Calu3 (cell line): ENCODE results near the gene USP10. TPM values are rescaled to one million over a fixed set of nuclear protein-coding genes. Genes with fewer than 3 reads are reported as not detected.
A peak's percentile ranks its signal among the peaks of the same experiment; 100 is the strongest.

Experiments
- BruUV-seq: library from RNA; stranded (reverse); fragments of 400-500 nt; replicated peaks from 2 replicates; lab custom pipeline; 2021; lab: Mats Ljungman, UMichigan
- CTCF ChIA-PET: fragments of 300-600 bp; sonication (Branson Sonifier 250); formaldehyde crosslinking; loops from one replicate; lab custom pipeline; 2022; ENCODE audit warnings: antibody characterized with exemption; lab: Charles Lee
- DNase-seq: peaks from one replicate; pipeline ENCODE4 v3.0.0; 2022
- H3K27ac Mint-ChIP-seq: one replicate; pipeline ENCODE4 v1.8.0; 2022; ENCODE audit warnings: mixed read lengths; ENCODE audit not compliant: unreplicated experiment
- H3K27me3 Mint-ChIP-seq: one replicate; pipeline ENCODE4 v1.8.0; 2022; ENCODE audit warnings: mixed read lengths; ENCODE audit not compliant: unreplicated experiment
- H3K36me3 Mint-ChIP-seq: one replicate; pipeline ENCODE4 v1.8.0; 2022; ENCODE audit warnings: mild to moderate bottlenecking, moderate library complexity, mixed read lengths; ENCODE audit not compliant: insufficient read depth, unreplicated experiment
- H3K4me1 Mint-ChIP-seq: one replicate; pipeline ENCODE4 v1.8.0; 2022; ENCODE audit warnings: mild to moderate bottlenecking, low read depth, mixed read lengths; ENCODE audit not compliant: unreplicated experiment
- H3K4me3 Mint-ChIP-seq: one replicate; pipeline ENCODE4 v1.8.0; 2022; ENCODE audit warnings: mild to moderate bottlenecking, low read depth, moderate library complexity, mixed read lengths; ENCODE audit not compliant: unreplicated experiment
- H3K9me3 Mint-ChIP-seq: one replicate; pipeline ENCODE4 v1.8.0; 2022; ENCODE audit warnings: low read depth, mixed read lengths; ENCODE audit not compliant: unreplicated experiment
- CTCF ChIP-seq: fragments of 200-600 bp; IDR thresholded peaks from one replicate; pipeline ENCODE4 v1.8.0; 2022; ENCODE audit warnings: antibody characterized with exemption; ENCODE audit not compliant: unreplicated experiment
- intact Hi-C: fragments of 100-400 bp; cut with micrococcal nuclease; formaldehyde crosslinking; loops from one replicate; pipeline ENCODE4 v1.10.0; 2022; ENCODE audit not compliant: unreplicated experiment
- total RNA-seq: library from RNA; stranded (reverse); gene quantifications from 2 replicates; pipeline ENCODE4 v1.2.3, GENCODE V29; 2022

The USP10 gene
- total RNA-seq, 1 experiment from 2014 or later: 141 TPM

- DNase-seq: no peak
- BruUV-seq: no TSS peak
- Mint-ChIP-seq H3K36me3 (peaks cover 26% of the 10 kb centered on the region), H3K4me1 (peaks cover 24% of the 10 kb centered on the region), H3K4me3 (no peak overlapping the region), H3K27me3 (no peaks in the 10 kb centered on the region), H3K9me3 (no peaks in the 10 kb centered on the region), H3K27ac (no peak overlapping the region)
- CTCF ChIA-PET: interaction anchor here (0.7 to 3.9 kb wide), 5 partner anchors 16 to 218 kb away, joined by 3 to 44 read pairs (median 3); no protein-coding TSS in a partner anchor
- intact Hi-C loops: no loop called here
- TF ChIP-seq CTCF: no peak
These were observed 52.8 kb downstream of the USP10 start for GRCh38 chr16:84752600-84752999.

DNA sequence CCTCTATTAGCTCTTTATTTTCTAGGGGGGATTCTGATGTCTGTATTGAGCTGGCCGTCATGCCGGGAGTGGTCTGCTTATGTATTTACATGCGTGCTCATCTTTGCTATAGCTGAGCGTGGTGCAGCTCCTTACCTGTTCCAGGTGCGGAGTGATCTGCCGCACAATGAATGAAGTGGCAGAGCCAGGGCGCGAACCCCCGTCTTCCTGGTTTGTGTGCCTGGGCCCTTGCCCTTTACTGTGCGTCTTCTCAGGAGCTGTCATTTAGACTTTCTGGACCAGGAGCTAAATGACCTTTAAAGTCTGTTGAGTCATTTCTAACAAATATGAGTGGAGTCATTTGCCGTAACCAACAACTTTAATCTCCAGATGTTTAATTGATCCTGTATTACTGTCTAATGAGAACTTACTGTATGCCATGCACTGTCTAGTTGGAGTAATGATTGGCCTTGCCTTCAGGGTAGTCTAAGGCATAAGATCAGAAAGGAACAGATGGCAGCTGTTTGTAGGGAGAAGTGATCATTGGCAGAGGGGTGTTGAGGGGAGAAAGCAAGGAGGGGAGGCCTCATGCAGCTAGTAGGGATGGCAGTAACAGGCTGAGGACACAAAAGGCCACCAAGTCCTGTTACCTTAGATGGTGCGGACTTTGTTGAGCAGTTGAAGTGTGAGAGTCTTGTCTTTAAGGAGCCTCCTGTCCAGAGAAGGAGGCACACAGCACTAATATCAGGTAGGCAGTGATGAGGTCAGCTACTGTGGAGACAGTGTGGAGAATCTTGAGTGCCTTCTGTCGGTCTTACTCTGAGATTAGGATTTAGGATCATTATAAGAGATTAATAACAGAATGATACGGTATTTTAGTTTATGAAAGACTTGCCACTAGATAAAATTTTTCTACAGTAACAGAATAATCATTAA, 53.9 kb downstream of the USP10 start:
- Mint-ChIP-seq H3K9me3 (no peaks in the 10 kb centered on the region), H3K4me1 (peaks cover 24% of the 10 kb centered on the region), H3K27ac (no peak overlapping the region), H3K27me3 (no peaks in the 10 kb centered on the region), H3K36me3 (peaks cover 25% of the 10 kb centered on the region), H3K4me3 (no peak overlapping the region)
- no TSS peak for BruUV-seq
- CTCF ChIA-PET: interaction anchor here (1.0 to 3.9 kb wide), 7 partner anchors 18 to 333 kb away, joined by 3 to 44 read pairs (median 7); no protein-coding TSS in a partner anchor
- intact Hi-C loops: loop anchor here (1.0 kb wide), 2 partner anchors 199 to 217 kb away; no protein-coding TSS in a partner anchor
- TF ChIP-seq CTCF: no peak
- no peak for DNase-seq

- no peak overlapping the region for H3K27ac Mint-ChIP-seq
- no peak overlapping the region for H3K4me3 Mint-ChIP-seq
- CTCF ChIA-PET: interaction anchor here (1.2 to 3.9 kb wide), 4 partner anchors 32 to 332 kb away, joined by 5 to 44 read pairs (median 8); no protein-coding TSS in a partner anchor
These were observed 54.6 kb downstream of the USP10 start for GRCh38 chr16:84754353-84754856.

More at GRCh38 chr16:84754353-84754856, 54.6 kb downstream of the USP10 start:
- DNase-seq: peak; percentile 84
- intact Hi-C loops: loop anchor here (1.0 kb wide), 2 partner anchors 198 to 216 kb away; no protein-coding TSS in a partner anchor
- peaks cover 24% of the 10 kb centered on the region for H3K4me1 Mint-ChIP-seq
- no peaks in the 10 kb centered on the region for H3K27me3 Mint-ChIP-seq
- no peaks in the 10 kb centered on the region for H3K9me3 Mint-ChIP-seq
- peaks cover 25% of the 10 kb centered on the region for H3K36me3 Mint-ChIP-seq
- TF ChIP-seq CTCF: peak; percentile 79
- BruUV-seq: no TSS peak
